ENCODE results near the gene TMEM132D. TPM values are rescaled to one million over a fixed set of nuclear protein-coding genes. Genes with fewer than 3 reads are reported as not detected.

TMEM132D gene
- total RNA-seq, 1 experiment from 2014 or later = not detected

GRCh38 chr12:129676411-129676810, 227.4 kb downstream of the TMEM132D start:
- peaks cover 2% of the 10 kb centered on the region; the same call in 1 of the 2 replicates for H3K9me3 ChIP-seq (ENCODE audit: control insufficient read depth, insufficient read depth, low read depth, low read length)
- H3K27me3 ChIP-seq (ENCODE audit: control insufficient read depth, insufficient read depth, low read length) = no peaks in the 10 kb centered on the region
- CTCF ChIA-PET = no interaction called here
- intact Hi-C loops (cut with micrococcal nuclease; ENCODE audit: unreplicated experiment) (no loop called here), in situ Hi-C loops (cut with HindIII; ENCODE audit: low pct_unique_long_range_greater_than_20kb, low sequenced_read_pairs) (no loop called here)
- ATAC-seq = no peak
- TF ChIP-seq SIN3A (IDR thresholded peaks at IDR 0.05; ENCODE audit: borderline replicate concordance, insufficient read depth, low read depth, low read length) = no peak
- TF ChIP-seq, protein P1, sequence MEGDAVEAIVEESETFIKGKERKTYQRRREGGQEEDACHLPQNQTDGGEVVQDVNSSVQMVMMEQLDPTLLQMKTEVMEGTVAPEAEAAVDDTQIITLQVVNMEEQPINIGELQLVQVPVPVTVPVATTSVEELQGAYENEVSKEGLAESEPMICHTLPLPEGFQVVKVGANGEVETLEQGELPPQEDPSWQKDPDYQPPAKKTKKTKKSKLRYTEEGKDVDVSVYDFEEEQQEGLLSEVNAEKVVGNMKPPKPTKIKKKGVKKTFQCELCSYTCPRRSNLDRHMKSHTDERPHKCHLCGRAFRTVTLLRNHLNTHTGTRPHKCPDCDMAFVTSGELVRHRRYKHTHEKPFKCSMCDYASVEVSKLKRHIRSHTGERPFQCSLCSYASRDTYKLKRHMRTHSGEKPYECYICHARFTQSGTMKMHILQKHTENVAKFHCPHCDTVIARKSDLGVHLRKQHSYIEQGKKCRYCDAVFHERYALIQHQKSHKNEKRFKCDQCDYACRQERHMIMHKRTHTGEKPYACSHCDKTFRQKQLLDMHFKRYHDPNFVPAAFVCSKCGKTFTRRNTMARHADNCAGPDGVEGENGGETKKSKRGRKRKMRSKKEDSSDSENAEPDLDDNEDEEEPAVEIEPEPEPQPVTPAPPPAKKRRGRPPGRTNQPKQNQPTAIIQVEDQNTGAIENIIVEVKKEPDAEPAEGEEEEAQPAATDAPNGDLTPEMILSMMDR (IDR thresholded peaks at IDR 0.05) = no peak
- TF ChIP-seq REST (IDR thresholded peaks at IDR 0.05; ENCODE audit: insufficient read depth in 1 of 2, low read depth in 2 of 2, low read length in 1 of 2) = no peak
- TF ChIP-seq POLR2AphosphoS5 (IDR thresholded peaks at IDR 0.05; ENCODE audit: low read depth, low read length) = no peak
- no peak for TF ChIP-seq TCF7L2 (IDR thresholded peaks at IDR 0.05; ENCODE audit: low read depth, low read length)
- H3K27ac ChIP-seq (ENCODE audit: low read length) = no peak overlapping the region
- no peak for DNase-seq (ENCODE audit: low read depth, low spot score)
- H3K4me1 ChIP-seq (ENCODE audit: control insufficient read depth, insufficient read depth, low read length) = no peaks in the 10 kb centered on the region
- BruUV-seq (replicated peaks) = no TSS peak
- no peaks in the 10 kb centered on the region for H3K36me3 ChIP-seq (ENCODE audit: control insufficient read depth, insufficient read depth, low read length)
- POLR2A ChIA-PET = no interaction called here
- H3K4me3 ChIP-seq (ENCODE audit: low read depth in 2 of 2, low read length in 2 of 2) = no peak overlapping the region

DNA sequence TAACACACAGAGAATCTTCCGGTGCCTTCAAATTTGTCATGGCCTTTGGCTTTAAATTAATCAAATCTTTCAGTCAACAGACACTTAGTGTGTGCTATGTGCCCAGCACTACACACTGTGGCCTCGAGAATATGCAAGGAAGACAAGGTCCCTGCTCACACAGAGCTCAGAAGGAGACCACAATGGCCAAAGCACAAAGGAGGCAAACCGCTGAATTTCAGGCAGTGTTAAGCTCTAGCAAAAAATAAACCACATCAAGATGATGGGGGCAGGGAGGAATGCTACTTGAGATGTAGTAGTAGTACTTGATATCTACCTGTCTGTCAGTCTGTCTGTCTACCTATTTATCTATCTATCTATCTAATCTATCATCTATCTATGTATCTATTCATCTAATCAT, 227.9 kb downstream of the TMEM132D start:
- Histone ChIP-seq H3K27ac (ENCODE audit: low read length) (no peak overlapping the region), H3K4me3 (ENCODE audit: low read depth in 2 of 2, low read length in 2 of 2) (no peak overlapping the region), H3K9me3 (ENCODE audit: control insufficient read depth, insufficient read depth, low read depth, low read length) (peaks cover 2% of the 10 kb centered on the region; the same call in 1 of the 2 replicates), H3K27me3 (ENCODE audit: control insufficient read depth, insufficient read depth, low read length) (no peaks in the 10 kb centered on the region), H3K36me3 (ENCODE audit: control insufficient read depth, insufficient read depth, low read length) (no peaks in the 10 kb centered on the region), H3K4me1 (ENCODE audit: control insufficient read depth, insufficient read depth, low read length) (no peaks in the 10 kb centered on the region)
- BruUV-seq (replicated peaks) = no TSS peak
- intact Hi-C loops (cut with micrococcal nuclease; ENCODE audit: unreplicated experiment) = no loop called here
- DNase-seq (ENCODE audit: low read depth, low spot score) (no peak), ATAC-seq (no peak)
- POLR2A ChIA-PET = no interaction called here
- CTCF ChIA-PET = no interaction called here
- in situ Hi-C loops (cut with HindIII; ENCODE audit: low pct_unique_long_range_greater_than_20kb, low sequenced_read_pairs) = no loop called here
- TF ChIP-seq, protein P1 (IDR thresholded peaks at IDR 0.05) = no peak

- TF ChIP-seq, protein P1 (IDR thresholded peaks at IDR 0.05) = no peak
- TF ChIP-seq TCF7L2 (IDR thresholded peaks at IDR 0.05; ENCODE audit: low read depth, low read length) (no peak), POLR2AphosphoS5 (IDR thresholded peaks at IDR 0.05; ENCODE audit: low read depth, low read length) (no peak), REST (IDR thresholded peaks at IDR 0.05; ENCODE audit: insufficient read depth in 1 of 2, low read depth in 2 of 2, low read length in 1 of 2) (no peak), SIN3A (IDR thresholded peaks at IDR 0.05; ENCODE audit: borderline replicate concordance, insufficient read depth, low read depth, low read length) (no peak)
- ChIA-PET POLR2A (no interaction called here), CTCF (no interaction called here)
- Histone ChIP-seq H3K27ac (ENCODE audit: low read length) (no peak overlapping the region), H3K4me1 (ENCODE audit: control insufficient read depth, insufficient read depth, low read length) (no peaks in the 10 kb centered on the region), H3K9me3 (ENCODE audit: control insufficient read depth, insufficient read depth, low read depth, low read length) (peaks cover 2% of the 10 kb centered on the region; the same call in 1 of the 2 replicates), H3K4me3 (ENCODE audit: low read depth in 2 of 2, low read length in 2 of 2) (no peak overlapping the region), H3K36me3 (ENCODE audit: control insufficient read depth, insufficient read depth, low read length) (no peaks in the 10 kb centered on the region), H3K27me3 (ENCODE audit: control insufficient read depth, insufficient read depth, low read length) (no peaks in the 10 kb centered on the region)
- in situ Hi-C loops (cut with HindIII; ENCODE audit: low pct_unique_long_range_greater_than_20kb, low sequenced_read_pairs) = no loop called here
- ATAC-seq = no peak
- DNase-seq (ENCODE audit: low read depth, low spot score) = no peak
- intact Hi-C loops (cut with micrococcal nuclease; ENCODE audit: unreplicated experiment) = no loop called here
- BruUV-seq (replicated peaks) = no TSS peak
Observed at GRCh38 chr12:129675496-129675895, 228.3 kb downstream of the TMEM132D start.
